ENCODE measurements around the gene FOXP2.

DNA sequence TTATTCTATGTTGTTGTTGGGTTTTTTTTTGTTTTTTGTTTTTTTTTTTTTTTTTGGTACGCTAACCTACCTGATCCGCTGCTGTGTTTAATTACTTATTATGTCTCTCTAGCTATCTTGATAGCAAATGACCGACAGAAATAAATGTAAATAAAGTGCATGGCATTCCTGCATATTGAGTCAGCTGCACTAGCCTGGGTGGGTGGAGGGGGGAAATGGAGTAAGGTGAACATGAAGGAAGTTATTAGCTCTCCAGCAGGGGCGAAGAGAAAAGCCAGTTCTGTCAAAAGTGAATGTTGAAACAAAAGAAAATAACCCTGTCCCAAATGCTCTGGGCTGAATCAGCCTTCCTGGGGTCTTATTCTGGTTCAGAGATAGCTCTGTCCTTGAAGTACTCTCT, 296.6 kb downstream of the FOXP2 start:
- TF ChIP-seq, protein P1, sequence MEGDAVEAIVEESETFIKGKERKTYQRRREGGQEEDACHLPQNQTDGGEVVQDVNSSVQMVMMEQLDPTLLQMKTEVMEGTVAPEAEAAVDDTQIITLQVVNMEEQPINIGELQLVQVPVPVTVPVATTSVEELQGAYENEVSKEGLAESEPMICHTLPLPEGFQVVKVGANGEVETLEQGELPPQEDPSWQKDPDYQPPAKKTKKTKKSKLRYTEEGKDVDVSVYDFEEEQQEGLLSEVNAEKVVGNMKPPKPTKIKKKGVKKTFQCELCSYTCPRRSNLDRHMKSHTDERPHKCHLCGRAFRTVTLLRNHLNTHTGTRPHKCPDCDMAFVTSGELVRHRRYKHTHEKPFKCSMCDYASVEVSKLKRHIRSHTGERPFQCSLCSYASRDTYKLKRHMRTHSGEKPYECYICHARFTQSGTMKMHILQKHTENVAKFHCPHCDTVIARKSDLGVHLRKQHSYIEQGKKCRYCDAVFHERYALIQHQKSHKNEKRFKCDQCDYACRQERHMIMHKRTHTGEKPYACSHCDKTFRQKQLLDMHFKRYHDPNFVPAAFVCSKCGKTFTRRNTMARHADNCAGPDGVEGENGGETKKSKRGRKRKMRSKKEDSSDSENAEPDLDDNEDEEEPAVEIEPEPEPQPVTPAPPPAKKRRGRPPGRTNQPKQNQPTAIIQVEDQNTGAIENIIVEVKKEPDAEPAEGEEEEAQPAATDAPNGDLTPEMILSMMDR (IDR thresholded peaks at IDR 0.05): no peak
- no peak for TF ChIP-seq EP300 (IDR thresholded peaks at IDR 0.05)
- no peak for TF ChIP-seq POLR2A (IDR thresholded peaks at IDR 0.05)
